OCI-LY1 (cell line): ENCODE results near the gene SKA1.

Experiments used
- EZH2 ChIP-seq: fragments of 200-600 bp; sonication (generic), shearing (Covaris generic); IDR thresholded peaks from 2 replicates; pipeline ENCODE4 v1.8.0; 2017; ENCODE audit warnings: borderline replicate concordance, mixed run types, mild to moderate bottlenecking, antibody characterized with exemption, low read length, moderate library complexity, mixed read lengths
- TF ChIP-seq, protein P1 (sequence below): fragments of 200-600 bp; sonication (generic), shearing (Covaris generic); IDR thresholded peaks from 2 replicates; pipeline ENCODE4 v1.5.1; 2017; ENCODE audit warnings: mild to moderate bottlenecking, antibody characterized with exemption, low read length, moderate library complexity, mixed read lengths

- no peak for TF ChIP-seq EZH2
- TF ChIP-seq, protein P1, sequence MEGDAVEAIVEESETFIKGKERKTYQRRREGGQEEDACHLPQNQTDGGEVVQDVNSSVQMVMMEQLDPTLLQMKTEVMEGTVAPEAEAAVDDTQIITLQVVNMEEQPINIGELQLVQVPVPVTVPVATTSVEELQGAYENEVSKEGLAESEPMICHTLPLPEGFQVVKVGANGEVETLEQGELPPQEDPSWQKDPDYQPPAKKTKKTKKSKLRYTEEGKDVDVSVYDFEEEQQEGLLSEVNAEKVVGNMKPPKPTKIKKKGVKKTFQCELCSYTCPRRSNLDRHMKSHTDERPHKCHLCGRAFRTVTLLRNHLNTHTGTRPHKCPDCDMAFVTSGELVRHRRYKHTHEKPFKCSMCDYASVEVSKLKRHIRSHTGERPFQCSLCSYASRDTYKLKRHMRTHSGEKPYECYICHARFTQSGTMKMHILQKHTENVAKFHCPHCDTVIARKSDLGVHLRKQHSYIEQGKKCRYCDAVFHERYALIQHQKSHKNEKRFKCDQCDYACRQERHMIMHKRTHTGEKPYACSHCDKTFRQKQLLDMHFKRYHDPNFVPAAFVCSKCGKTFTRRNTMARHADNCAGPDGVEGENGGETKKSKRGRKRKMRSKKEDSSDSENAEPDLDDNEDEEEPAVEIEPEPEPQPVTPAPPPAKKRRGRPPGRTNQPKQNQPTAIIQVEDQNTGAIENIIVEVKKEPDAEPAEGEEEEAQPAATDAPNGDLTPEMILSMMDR: no peak
Measured at GRCh38 chr18:50338715-50339114, 36.1 kb upstream of the SKA1 start.
